Stimulated activated CD8-positive, alpha-beta memory T cell treated with anti-CD3 and anti-CD28 coated beads, Interleukin-2, amount 100 ng/mL, for 48 hours (primary cell): ENCODE results near the gene GPR32.
"Not testable (repeated sequence)": the region's sequence is repeated elsewhere in the genome, so short reads cannot be mapped to it uniquely, and the experiment has no call there.

ENCODE experiments used
- DNase-seq, 2 donors: peaks; one replicate each; pipeline ENCODE4 v3.0.0-alpha.2; 2020; ENCODE audit warnings: low read depth in 2 of 2

GPR32 gene

GRCh38 chr19:50803633-50804419 lies 33.6 kb downstream of the GPR32 start:
- DNase-seq: no peak

GRCh38 chr19:50804420-50805272 lies 34.4 kb downstream of the GPR32 start:
- DNase-seq: peak; percentile 98

GRCh38 chr19:50808856-50809255 lies 38.6 kb downstream of the GPR32 start:
- DNase-seq: no peak

- DNase-seq: not testable (repeated sequence)
Observed at GRCh38 chr19:50811622-50812238, 41.5 kb downstream of the GPR32 start.

- DNase-seq: no peak
Observed at GRCh38 chr19:50812474-50812873, 42.2 kb downstream of the GPR32 start.

GRCh38 chr19:50814883-50815282 lies 44.6 kb downstream of the GPR32 start:
- no peak for DNase-seq

- DNase-seq: no peak
Observed at GRCh38 chr19:50815439-50815838, 45.2 kb downstream of the GPR32 start.

GRCh38 chr19:50817941-50818858 lies 47.9 kb downstream of the GPR32 start:
- peak; percentile 45 to 63 for DNase-seq

GRCh38 chr19:50818859-50819472 lies 48.7 kb downstream of the GPR32 start:
- DNase-seq: no peak

GRCh38 chr19:50819636-50820035 lies 49.4 kb downstream of the GPR32 start:
- DNase-seq: no peak

GRCh38 chr19:50820086-50820485 lies 49.8 kb downstream of the GPR32 start:
- no peak for DNase-seq

- DNase-seq: no peak
Observed at GRCh38 chr19:50820549-50821247, 50.4 kb downstream of the GPR32 start.

GRCh38 chr19:50821248-50821612 lies 51.0 kb downstream of the GPR32 start:
- no peak for DNase-seq
